ENCODE results near the gene CD8A.
"Not testable (repeated sequence)": the region's sequence is repeated elsewhere in the genome, so short reads cannot be mapped to it uniquely, and the experiment has no call there.

Gene CD8A

DNA sequence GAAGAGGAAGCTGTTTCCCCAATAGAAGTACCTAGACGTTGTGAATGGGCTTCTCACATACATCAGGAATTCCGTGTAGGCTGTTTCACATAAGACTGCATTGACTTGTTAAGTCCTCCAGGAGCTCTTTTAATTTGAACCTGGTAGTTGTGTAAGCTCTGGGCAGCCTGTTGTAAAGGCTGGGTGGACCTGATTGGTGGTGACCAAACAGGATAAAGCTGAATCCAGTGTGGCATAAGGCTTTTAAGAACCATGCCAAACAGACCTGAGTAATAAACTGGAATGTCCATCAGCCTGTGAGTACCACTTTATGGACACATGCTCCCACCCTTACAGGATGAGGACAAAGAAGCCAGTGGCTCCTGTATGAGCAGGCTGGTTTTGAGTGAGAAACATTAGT lies 46.6 kb downstream of the CD8A start:
- peaks cover 16% of the 10 kb centered on the region for H3K4me1 ChIP-seq (ENCODE audit: control insufficient read depth, insufficient read depth, low read length)
- H3K4me3 ChIP-seq (ENCODE audit: low read length): no peak overlapping the region
- H3K9me3 ChIP-seq (ENCODE audit: control insufficient read depth, low read length): no peaks in the 10 kb centered on the region
- H3K9ac ChIP-seq (ENCODE audit: low read length): no peak overlapping the region
- H3K27me3 ChIP-seq (ENCODE audit: control insufficient read depth, insufficient read depth, low read length): no peaks in the 10 kb centered on the region
- H3K36me3 ChIP-seq (ENCODE audit: control insufficient read depth, insufficient read depth, low read length): no peaks in the 10 kb centered on the region

DNA sequence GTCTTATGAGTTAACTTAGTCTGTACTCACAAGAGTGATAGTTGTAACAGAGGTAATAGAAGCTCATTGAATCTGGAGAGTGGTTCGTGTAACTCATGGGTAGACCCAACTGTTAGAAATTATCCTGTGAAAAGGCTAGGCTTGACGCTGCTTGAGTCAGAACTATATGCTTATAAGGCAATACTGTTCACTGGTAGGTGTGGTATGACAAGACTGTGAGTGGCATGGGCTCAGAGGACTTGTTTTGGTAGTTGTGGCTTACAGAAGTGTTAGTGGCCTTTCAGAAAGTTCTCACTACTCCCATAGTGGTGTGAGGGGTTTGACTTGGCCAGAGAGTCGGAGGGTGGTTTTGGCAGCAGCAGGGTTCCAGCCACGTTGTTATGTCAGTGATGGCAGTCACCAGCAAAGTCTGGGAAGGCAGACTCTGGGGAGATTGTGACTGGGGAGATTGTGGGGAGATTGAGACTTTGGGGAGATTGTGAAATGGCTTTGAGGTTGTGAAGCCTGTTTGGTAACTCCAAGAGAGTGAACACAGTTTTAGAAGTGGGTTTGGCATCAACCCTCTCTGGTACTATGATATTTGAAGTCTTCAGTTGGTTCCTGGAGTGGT lies 48.7 kb downstream of the CD8A start:
- H3K4me1 ChIP-seq (ENCODE audit: control insufficient read depth, insufficient read depth, low read length): peaks cover 12% of the 10 kb centered on the region
- H3K9me3 ChIP-seq (ENCODE audit: control insufficient read depth, low read length); H3K4me3 ChIP-seq (ENCODE audit: low read length); H3K36me3 ChIP-seq (ENCODE audit: control insufficient read depth, insufficient read depth, low read length); H3K27me3 ChIP-seq (ENCODE audit: control insufficient read depth, insufficient read depth, low read length); H3K9ac ChIP-seq (ENCODE audit: low read length): not testable (repeated sequence)

DNA sequence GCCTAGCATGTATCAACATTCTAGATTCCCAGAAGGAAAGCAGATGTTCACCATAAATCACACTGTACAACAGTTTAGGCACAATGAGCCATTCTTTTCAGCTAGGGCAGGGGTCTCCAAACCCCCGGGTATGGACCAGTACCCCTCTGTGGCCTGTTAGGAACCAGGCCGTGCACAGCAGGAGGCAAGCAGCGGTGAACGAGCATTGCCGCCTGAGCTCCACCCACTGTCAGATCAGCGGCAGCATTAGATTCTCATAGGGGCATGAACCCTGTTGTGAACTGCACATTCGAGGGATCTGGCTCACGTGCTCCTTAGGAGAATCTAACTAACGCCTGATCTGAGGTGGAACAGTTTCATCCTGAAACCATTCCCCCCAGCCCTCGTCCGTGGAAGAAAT lies 50.8 kb downstream of the CD8A start:
- not testable (repeated sequence) for H3K4me1 ChIP-seq (ENCODE audit: control insufficient read depth, insufficient read depth, low read length); H3K4me3 ChIP-seq (ENCODE audit: low read length); H3K36me3 ChIP-seq (ENCODE audit: control insufficient read depth, insufficient read depth, low read length); H3K9ac ChIP-seq (ENCODE audit: low read length); H3K27me3 ChIP-seq (ENCODE audit: control insufficient read depth, insufficient read depth, low read length); H3K9me3 ChIP-seq (ENCODE audit: control insufficient read depth, low read length)

DNA sequence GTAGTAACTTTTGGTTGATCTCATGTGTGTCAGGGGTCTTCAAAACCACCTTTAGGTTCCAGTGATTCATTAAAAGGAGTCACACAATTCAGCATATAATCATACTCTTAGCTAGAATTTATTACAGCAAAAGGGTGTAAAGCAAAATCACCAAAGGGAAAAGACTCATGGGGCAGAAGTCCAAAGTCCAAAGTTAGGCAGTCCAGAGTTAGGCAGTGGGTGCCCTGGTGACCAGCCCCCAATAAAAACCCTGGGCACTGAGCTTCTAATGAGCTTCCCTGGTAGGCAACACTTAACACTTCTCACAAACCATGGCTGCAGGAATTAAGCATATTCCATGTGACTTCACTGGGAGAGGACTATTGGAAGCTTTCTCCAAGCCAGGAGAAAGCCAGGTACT lies 51.2 kb downstream of the CD8A start:
- not testable (repeated sequence) for H3K9ac ChIP-seq (ENCODE audit: low read length); H3K4me3 ChIP-seq (ENCODE audit: low read length); H3K27me3 ChIP-seq (ENCODE audit: control insufficient read depth, insufficient read depth, low read length); H3K9me3 ChIP-seq (ENCODE audit: control insufficient read depth, low read length); H3K4me1 ChIP-seq (ENCODE audit: control insufficient read depth, insufficient read depth, low read length); H3K36me3 ChIP-seq (ENCODE audit: control insufficient read depth, insufficient read depth, low read length)

DNA sequence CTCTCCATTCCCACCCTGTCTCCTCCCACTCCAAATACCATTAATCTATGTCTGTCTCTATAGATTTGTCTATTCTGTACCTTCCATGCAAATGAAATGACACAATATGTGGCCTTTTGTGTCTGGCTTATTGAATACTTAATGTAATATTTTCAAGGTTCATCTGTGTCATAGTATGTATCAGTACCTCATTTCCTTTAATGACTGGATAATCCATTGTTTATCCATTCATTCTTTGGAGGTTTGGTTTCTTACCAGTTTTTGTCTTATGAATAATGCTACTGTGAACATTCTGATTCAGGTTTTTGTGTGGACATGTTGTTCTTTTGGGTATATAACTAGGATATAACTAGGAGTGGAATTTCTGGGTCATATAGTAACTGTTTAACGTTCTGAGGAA lies 55.8 kb downstream of the CD8A start:
- not testable (repeated sequence) for H3K9me3 ChIP-seq (ENCODE audit: control insufficient read depth, low read length); H3K9ac ChIP-seq (ENCODE audit: low read length); H3K36me3 ChIP-seq (ENCODE audit: control insufficient read depth, insufficient read depth, low read length); H3K27me3 ChIP-seq (ENCODE audit: control insufficient read depth, insufficient read depth, low read length); H3K4me1 ChIP-seq (ENCODE audit: control insufficient read depth, insufficient read depth, low read length); H3K4me3 ChIP-seq (ENCODE audit: low read length)
